CD4-positive, alpha-beta T cell treated with Interleukin-4 for 1 hour (primary cell): Measurements from ENCODE around the gene MAN1C1.
A peak's percentile ranks its signal among the peaks of the same experiment; 100 is the strongest.

ENCODE experiments used
- DNase-seq, 2 donors: peaks; one replicate each; pipeline ENCODE4 v3.0.0-alpha.2; 2020 to 2022

The MAN1C1 gene

GRCh38 chr1:25614501-25615171 is 2.0 kb upstream of the MAN1C1 start:
- no peak for DNase-seq

GRCh38 chr1:25615172-25615541 is 1.4 kb upstream of the MAN1C1 start:
- DNase-seq: no peak

GRCh38 chr1:25615563-25616094 is 962 bp upstream of the MAN1C1 start:
- no peak for DNase-seq

DNA sequence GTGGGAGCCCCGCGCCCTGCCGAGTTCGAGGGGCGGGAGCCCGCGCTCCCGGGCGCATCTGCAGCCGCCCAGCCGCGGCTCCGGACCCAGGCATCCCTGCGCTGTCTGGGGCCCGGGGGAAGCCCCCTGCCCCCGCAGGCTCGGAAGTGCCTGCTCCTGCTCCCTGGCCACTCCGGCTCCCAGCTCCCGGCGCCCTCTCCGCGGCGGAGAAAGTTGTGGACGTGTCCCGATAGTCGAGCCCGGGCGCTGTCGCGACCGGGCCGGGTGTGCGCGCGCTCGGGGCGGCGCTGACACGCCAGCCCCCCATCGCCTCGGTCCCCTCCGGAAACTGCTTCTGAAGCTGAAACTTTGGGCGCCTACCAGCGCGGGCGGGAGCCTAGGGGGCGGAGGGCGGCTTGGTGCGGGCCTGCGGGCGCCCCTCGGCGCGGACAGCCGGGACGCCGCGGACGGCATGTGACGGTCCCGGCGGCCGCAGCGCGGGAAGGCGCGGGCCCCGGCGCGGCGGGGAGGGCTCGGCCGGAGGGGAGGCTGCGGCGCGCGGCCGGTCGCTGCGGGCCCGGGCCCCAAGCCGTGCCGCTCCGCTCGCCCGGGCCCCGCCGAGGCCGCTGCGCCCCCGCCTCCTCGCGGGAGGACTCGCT is 515 bp downstream of the MAN1C1 start:
- DNase-seq: peak in 1 of 2 donors; percentile 30

GRCh38 chr1:25617625-25618432 is 1.2 kb downstream of the MAN1C1 start:
- no peak for DNase-seq

DNA sequence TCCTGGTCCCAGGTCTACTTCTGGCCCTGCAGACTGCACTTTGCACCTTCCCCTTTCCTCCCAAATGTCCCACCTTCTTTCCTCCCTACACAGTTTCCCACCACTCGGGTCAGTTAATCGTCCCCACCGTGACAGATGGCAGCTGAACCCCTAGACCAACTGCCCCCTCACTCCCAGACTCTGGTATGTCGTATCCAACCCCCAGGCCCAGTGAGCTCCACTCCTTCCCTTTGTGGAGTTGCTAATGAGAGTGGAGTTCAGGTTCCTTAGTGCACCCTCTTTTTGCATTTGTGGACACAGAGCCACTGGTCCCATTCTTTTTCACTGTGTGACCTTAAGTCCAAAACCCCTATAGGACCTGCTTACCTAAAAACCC is 1.8 kb downstream of the MAN1C1 start:
- DNase-seq: no peak

DNA sequence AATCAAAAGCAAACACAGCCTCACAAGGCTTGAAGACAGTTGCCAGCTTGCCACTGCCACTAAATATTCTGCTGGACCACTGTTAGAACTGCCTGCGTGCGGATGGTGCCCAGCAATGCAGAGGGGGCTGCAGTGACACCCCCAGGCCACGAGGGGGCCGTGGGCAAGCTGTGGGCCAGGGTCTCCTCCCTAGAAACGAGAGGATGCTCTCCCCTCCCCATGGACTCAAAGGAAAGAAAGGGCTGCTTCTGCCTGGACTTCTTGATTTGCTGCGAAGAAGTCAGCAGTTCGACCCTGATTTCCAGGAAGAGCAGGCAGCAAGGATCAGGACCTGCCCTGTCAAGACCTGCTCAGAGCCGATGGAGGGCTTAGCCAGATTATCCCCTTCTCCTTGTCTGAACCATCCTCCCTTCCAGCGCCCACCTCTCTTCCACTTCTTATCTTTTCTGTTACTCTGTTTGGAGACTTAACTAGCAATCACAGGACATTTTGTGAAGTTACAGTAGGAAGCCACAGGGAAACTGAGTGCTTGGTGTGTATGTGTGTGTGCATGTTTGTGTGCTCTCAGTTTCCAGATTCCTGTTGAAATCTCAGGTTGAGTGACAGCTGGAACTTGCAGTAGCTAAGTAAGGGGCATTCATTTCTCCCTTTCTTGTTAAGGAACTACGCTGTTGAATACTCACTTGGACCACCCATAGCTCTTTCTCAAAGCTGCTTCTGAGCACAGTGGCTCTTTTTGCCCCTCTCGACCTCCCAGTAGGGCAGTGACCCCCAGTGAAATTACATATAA is 2.7 kb downstream of the MAN1C1 start:
- DNase-seq: peak; percentile 52 to 64

- DNase-seq: no peak
These were observed 3.6 kb downstream of the MAN1C1 start for GRCh38 chr1:25620211-25620610.

DNA sequence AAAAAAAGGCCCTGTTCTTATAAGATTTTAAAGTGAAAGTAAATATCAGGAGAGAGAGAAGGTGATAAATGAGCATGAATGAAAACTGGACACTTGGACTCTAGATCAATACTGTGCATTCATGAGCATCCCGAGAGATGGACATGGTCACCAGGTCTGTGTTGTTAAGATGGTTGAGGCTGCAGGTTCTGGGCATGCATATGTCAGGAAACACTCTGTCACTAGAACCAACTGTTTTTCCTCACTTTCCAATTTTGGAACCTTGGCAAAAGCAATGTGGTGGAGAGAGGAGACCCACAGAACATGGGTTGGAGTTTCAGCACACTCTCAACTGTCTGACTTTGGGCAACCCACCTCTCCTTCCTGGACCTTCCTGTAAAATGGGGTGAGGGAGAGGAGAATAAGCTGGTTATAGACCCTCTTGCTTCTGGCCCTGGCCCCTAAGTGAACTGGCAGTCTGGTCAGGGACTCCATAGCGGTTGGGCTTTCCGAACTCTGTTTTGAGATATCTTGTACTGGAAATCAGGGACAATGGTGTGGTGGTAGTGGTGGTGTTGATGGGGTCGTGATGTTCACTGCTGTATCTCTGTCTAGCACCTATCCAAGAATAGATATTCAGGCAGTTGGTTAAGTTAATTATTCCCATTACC is 4.2 kb downstream of the MAN1C1 start:
- no peak for DNase-seq

GRCh38 chr1:25621876-25622275 is 5.3 kb downstream of the MAN1C1 start:
- DNase-seq: peak in 1 of 2 donors; percentile 35

DNA sequence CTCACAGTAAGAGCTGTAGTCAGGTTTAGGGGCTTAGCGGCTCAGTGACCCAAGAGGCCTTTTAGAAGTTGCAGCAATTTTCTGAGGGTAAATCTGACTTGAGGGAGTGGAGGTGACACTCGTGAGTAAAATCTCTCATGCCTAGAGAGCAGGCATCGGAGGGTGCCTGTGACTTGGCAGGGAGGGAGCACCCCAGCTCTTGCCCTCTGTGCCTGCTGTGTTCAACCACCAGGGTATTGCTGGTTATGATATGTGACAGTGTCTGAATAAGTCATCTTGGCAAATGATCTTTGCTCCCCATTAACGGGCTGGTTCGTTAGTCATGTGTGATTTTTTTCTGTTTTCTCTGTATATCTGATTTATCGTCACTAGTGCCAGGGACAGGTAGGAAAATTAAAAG is 5.9 kb downstream of the MAN1C1 start:
- DNase-seq: peak in 1 of 2 donors; percentile 50

GRCh38 chr1:25623007-25623406 is 6.4 kb downstream of the MAN1C1 start:
- no peak for DNase-seq

- no peak for DNase-seq
These were observed 7.1 kb downstream of the MAN1C1 start for GRCh38 chr1:25623731-25624130.

DNA sequence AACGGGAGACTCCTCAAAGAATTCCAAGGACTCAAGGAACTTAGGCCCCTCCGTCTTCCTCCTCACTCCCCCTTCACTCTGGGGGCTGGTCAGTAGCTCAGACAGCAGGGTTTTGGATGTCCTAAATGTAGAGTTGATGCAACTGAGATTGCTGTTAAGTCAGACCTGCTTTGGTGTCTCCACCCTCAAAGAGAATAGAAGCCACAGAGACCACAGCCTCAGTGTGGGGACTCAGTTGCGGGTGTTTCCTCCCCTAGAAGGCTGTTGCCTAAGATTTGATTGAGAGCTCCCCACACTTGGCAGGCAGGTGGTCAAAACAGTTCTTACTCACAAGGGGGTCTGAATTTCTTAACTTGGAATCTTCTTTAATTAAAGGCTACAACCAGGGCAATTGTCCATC is 7.6 kb downstream of the MAN1C1 start:
- DNase-seq: peak in 1 of 2 donors; percentile 40

DNA sequence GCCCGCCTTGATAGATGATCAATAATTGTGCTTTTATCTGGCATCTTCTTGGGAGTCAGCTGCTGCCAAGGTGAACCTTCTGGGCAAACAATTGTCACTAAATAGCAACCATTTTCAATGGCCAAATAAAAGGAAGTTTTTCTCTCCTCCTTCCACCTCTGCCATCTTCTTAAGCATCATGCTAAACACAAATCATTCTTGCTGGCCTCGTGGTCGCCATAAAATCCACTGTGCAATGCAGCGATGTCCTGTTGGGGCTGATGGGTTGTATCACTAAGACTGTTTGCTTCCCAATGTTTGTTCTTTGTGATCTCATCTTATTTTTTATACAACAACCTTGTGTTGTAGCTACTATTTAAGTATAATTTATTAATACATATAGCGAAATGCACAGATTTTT is 8.0 kb downstream of the MAN1C1 start:
- DNase-seq: no peak

DNA sequence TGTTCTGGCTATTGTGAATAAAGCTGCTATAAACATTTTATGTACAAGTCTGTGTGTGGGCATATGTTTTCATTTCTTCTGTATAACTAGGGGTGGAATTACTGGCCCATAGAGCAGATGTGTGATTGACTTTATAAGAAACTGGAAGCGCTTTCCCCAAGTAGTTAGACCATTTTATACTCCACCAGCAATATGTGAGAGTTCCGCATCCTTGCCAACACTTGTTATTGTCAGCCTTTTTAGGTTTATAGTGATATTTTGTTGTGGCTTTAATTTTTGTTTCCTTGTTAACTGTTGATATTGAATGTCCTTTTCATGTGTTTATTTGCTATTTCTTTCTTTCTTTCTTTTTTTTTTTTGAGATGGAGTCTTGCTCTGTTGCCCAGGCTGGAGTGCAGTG is 9.4 kb downstream of the MAN1C1 start:
- no peak for DNase-seq

DNA sequence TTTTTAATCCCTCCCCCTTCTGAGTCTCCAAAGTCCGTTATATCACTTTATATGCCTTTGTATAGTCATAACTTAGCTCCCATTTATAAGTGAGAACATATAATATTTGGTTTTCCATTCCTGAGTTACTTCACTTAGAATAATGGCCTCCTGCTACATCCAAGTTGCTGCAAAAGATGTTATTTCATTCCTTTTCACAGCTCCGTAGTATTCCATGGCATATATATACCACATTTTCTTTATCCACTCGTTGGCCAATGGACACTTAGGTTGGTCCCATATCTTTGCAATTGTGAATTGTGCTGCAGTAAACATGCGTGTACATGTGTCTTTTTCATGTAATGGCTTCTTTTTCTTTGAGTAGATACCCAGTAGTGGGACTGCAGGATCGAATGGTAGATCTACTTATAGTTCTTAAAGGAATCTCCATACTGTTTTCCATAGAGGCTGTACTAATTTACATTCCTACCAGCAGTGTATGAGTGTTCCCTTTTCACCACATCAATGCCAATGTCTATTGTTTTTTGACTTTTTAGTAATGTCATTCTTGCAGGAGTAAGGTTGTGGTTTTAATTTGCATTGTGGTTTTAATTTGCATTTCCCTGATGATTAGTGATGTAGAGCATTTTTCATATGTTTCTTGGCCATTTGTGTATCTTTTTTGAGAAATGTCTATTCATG is 12.3 kb downstream of the MAN1C1 start:
- no peak for DNase-seq

GRCh38 chr1:25629836-25630235 is 13.2 kb downstream of the MAN1C1 start:
- no peak for DNase-seq

DNA sequence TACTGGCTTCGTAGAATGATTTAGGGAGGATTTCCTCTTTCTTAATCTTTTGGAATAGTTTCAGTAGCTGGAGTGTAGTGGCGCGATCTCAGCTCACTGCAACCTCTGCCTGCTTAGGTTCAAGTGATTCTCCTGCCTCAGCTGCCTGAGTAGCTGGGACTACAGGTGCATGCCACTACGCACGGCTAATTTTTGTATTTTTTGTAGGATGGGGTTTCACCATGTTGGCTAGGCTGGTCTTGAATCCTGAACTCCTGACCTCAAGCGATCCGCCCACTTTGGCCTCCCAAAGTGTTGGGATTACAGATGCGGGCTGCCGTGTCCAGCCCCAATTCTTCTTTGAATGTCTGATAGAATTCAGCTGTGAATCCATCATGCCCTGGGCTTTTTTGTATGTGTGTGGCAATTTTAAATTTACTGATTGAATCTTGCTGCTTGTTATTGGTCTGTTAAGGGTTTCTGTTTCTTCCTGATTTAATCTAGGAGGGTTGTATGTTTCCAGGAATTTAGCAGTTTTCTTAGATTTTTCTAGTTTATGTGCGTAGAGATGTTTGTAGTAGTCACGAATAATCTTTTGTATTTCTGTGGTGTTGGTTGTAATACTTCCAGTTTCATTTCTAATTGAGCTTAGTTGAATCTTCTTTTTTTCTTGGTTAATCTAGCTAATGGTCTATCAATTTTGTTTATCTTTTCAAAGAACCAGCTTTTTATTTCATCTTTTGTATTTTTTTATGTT is 15.3 kb downstream of the MAN1C1 start:
- peak in 1 of 2 donors; percentile 42 for DNase-seq

DNA sequence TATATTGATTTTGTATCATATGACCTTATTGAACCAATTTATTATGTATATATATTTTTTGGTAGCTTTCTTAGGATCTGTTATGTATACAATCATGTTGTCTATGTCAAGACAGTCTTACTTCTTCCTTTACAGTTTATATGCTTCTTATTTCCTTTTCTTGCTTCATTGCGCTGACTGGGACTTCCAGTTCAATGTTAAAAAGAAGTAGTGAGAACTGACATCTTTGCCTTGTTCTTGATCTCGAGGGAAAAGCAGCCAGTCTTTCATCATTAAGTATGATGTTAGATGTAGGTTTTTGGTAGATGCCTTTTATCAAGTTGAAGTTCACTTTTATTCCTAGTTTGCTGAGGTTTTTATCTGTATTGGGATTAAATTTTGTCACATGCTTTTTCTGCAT is 17.5 kb downstream of the MAN1C1 start:
- no peak for DNase-seq

GRCh38 chr1:25634896-25635295 is 18.3 kb downstream of the MAN1C1 start:
- no peak for DNase-seq
